Mucosa of descending colon (tissue), 3 donors: Measurements from ENCODE around the gene CD37. TPM values are rescaled to one million over a fixed set of nuclear protein-coding genes. Genes with fewer than 3 reads are reported as not detected.
"Not testable (repeated sequence)": the region's sequence is repeated elsewhere in the genome, so short reads cannot be mapped to it uniquely, and the experiment has no call there.

Experiments
- ATAC-seq: fragments of 200-7000 bp; cut with Tn5 transposase; one replicate; pipeline ENCODE4 v1.9.1; 2020; ENCODE audit warnings: mild to moderate bottlenecking, moderate library complexity
- DNase-seq, 3 donors: peaks; one replicate each; pipeline ENCODE4 v3.0.0-alpha.2; 2020
- H3K36me3 ChIP-seq: fragments of 200-600 bp; one replicate; pipeline ENCODE4 v1.8.0; 2021; ENCODE audit warnings: low read depth, mild to moderate bottlenecking
- H3K4me1 ChIP-seq: fragments of 200-600 bp; one replicate; pipeline ENCODE4 v1.8.0; 2021; ENCODE audit warnings: low read depth, mild to moderate bottlenecking
- H3K4me3 ChIP-seq: fragments of 200-600 bp; one replicate; pipeline ENCODE4 v1.8.0; 2021; ENCODE audit warnings: mild to moderate bottlenecking
- H3K9me3 ChIP-seq: fragments of 200-600 bp; one replicate; pipeline ENCODE4 v1.8.0; 2021; ENCODE audit warnings: mild to moderate bottlenecking
- CTCF ChIP-seq: fragments of 200-600 bp; IDR thresholded peaks from one replicate; pipeline ENCODE4 v1.8.0; 2022; ENCODE audit warnings: antibody characterized with exemption, mild to moderate bottlenecking
- intact Hi-C, 2 donors: fragments of 100-400 bp; cut with DNase I in 1 of 2; cut with micrococcal nuclease in 1 of 2; formaldehyde crosslinking; loops; one replicate each; pipeline versions ENCODE4 v1.11.0 to v1.11.1; 2022; cut with DNase I, micrococcal nuclease
- total RNA-seq, 3 donors: library from RNA; stranded (reverse); fragmentation: NEBNext Ultra II Directional in 2 of 3; extraction: Animal tissue kit (Norgen Biotek cat#: 25700) in 2 of 3; gene quantifications; one replicate each; pipeline versions ENCODE4 v1.2.1 to v1.2.4, GENCODE V29; 2021 to 2023
- donor health status: DM: no; HTN: no; CAD: no; lungs with moderate emphysema.
- donor health status: DM: no; HTN: no; CAD: no.
- donor health status: DM: no; HTN: yes; CAD: no.

CD37 gene
- total RNA-seq, 3 donors from 2014 or later = 5.6 to 11.2 (median 10.1) TPM

DNA sequence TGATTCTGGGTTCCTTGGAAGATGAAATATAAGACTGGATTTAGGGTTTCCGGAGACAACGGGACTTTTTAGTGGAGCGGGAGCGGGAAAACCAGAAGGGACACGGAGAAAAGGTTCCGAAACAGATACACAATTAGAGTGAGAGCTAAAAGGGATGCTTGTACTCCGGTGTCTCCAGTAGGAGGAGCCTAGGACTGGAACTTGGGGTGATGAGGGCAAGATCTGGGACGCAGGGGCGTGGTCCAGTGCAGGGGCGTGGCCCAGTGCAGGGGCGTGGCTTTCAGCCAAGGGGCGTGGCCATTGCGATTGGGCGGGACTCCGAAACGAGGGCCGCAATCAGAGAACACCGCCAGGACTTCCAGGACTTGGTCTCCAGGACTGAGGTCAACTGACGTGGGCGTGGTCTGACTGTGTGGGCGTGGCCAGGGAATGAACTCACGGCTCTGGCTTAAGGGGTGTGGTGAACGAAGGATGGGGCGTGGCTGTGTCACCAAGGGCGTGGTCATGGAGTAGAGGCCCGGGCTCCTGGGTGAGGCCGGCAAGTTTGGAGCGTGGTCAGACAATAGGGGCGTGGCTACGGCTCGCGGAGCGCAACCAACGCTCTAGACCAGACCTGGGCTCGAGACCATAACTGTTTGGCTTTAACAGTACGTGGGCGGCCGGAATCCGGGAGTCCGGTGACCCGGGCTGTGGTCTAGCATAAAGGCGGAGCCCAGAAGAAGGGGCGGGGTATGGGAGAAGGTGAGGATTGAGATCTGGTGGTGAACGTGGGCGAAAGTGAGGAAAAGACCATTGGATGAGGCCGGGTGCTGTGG is 28.3 kb downstream of the CD37 start, which contains the start of gene DKKL1:
TSS of gene DKKL1 (plus strand) at position 610 of the 815 bp plus-strand sequence. CDS start at position 732, 122 bp downstream.
- no peak within 1 kb of the TSS for H3K4me3 ChIP-seq
- H3K36me3 ChIP-seq = no peaks in the 10 kb centered on the region
- TF ChIP-seq CTCF = no peak
- ATAC-seq = peak; percentile 94
- intact Hi-C loops = no loop called here
- H3K9me3 ChIP-seq = peaks cover under 1% of the 10 kb centered on the region
- H3K4me1 ChIP-seq = peaks cover 13% of the 10 kb centered on the region
- DNase-seq = peak; percentile 99 to 100 (median 99)

- Histone ChIP-seq H3K36me3 (no peaks in the 10 kb centered on the region), H3K4me3 (no peak overlapping the region), H3K4me1 (peaks cover 13% of the 10 kb centered on the region), H3K9me3 (peaks cover 8% of the 10 kb centered on the region)
- intact Hi-C loops = no loop called here
- ATAC-seq = no peak
- TF ChIP-seq CTCF = no peak
- DNase-seq = peak in 1 of 3 donors; percentile 41
Measured at GRCh38 chr19:49364083-49364737, 29.0 kb downstream of the CD37 start.

- H3K4me3 ChIP-seq = no peak overlapping the region
- H3K9me3 ChIP-seq = peaks cover 15% of the 10 kb centered on the region
- H3K4me1 ChIP-seq = peaks cover 13% of the 10 kb centered on the region
- no peaks in the 10 kb centered on the region for H3K36me3 ChIP-seq
- ATAC-seq = no peak
- DNase-seq = no peak
- no peak for TF ChIP-seq CTCF
- intact Hi-C loops = no loop called here
Measured at GRCh38 chr19:49366110-49366509, 30.9 kb downstream of the CD37 start.

- ATAC-seq (no peak), DNase-seq (no peak)
- Histone ChIP-seq H3K36me3 (no peaks in the 10 kb centered on the region), H3K4me1 (peaks cover 1% of the 10 kb centered on the region), H3K9me3 (peaks cover 15% of the 10 kb centered on the region), H3K4me3 (no peak overlapping the region)
- intact Hi-C loops = no loop called here
- no peak for TF ChIP-seq CTCF
Measured at GRCh38 chr19:49368711-49369358, 33.6 kb downstream of the CD37 start.

- H3K4me3 ChIP-seq = no peak overlapping the region
- DNase-seq (no peak), ATAC-seq (no peak)
- no peaks in the 10 kb centered on the region for H3K36me3 ChIP-seq
- no peaks in the 10 kb centered on the region for H3K4me1 ChIP-seq
- peaks cover 15% of the 10 kb centered on the region for H3K9me3 ChIP-seq
- TF ChIP-seq CTCF = no peak
- intact Hi-C loops = no loop called here
Measured at GRCh38 chr19:49371184-49371583, 36.0 kb downstream of the CD37 start.

DNA sequence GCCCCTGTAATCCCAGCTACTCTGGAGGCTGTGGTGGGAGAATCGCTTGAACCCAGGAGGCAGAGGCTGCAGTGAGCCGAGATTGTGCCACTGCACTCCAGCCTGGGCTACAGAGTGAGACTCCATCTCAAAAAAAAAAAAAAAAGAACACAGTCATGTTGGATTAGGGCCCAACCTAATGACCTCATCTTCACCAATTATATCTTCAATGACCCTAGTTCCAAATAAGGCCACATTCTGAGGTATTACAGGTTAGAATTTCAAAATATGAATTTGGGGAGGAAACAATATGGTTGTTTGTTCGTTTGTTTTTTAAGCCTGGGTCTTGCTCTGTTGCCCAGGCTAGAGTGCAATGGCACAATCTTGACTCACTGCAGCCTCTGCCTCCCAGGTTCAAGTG is 38.0 kb downstream of the CD37 start:
- H3K4me1 ChIP-seq, DNase-seq, ATAC-seq, intact Hi-C loops, H3K4me3 ChIP-seq, H3K36me3 ChIP-seq: not testable (repeated sequence)
- peaks cover 15% of the 10 kb centered on the region for H3K9me3 ChIP-seq
